ENCODE data around the gene LAS1L.

GRCh38 chrX:65581661-65582339 is 47.2 kb upstream of the LAS1L start:
- TF ChIP-seq ZBTB8A (tag by site-specific recombination; IDR thresholded peaks at IDR 0.05) (no peak), CTCF (tag by site-specific recombination; IDR thresholded peaks at IDR 0.05) (peak; percentile 78), ZNF274 (IDR thresholded peaks at IDR 0.05; ENCODE audit: low read length) (no peak), ZNF274 (tag by site-specific recombination; IDR thresholded peaks at IDR 0.05; ENCODE audit: borderline replicate concordance) (no peak), FEZF1 (tag by site-specific recombination; IDR thresholded peaks at IDR 0.05) (no peak), ZNF175 (tag by site-specific recombination; IDR thresholded peaks at IDR 0.05) (no peak), ZNF362 (tag by site-specific recombination; IDR thresholded peaks at IDR 0.05) (no peak), ZFP3 (tag by site-specific recombination; IDR thresholded peaks at IDR 0.05; ENCODE audit: low read depth) (no peak), ZNF2 (tag by site-specific recombination; IDR thresholded peaks at IDR 0.05) (no peak), PRDM6 (tag by site-specific recombination; IDR thresholded peaks at IDR 0.05) (no peak), ZBTB26 (tag by site-specific recombination; optimal IDR thresholded peaks at IDR 0.05) (no peak)

Measured in HEK293 (cell line).